Breast epithelium (tissue), 4 donors: Measurements from ENCODE around the gene TUBA4A. TPM values are rescaled to one million over a fixed set of nuclear protein-coding genes. Genes with fewer than 3 reads are reported as not detected.

Experiments used
- DNase-seq, 2 donors: peaks; one replicate each; pipeline ENCODE4 v3.0.0-alpha.2; 2019; ENCODE audit warnings: low spot score in 2 of 2
- H3K27ac ChIP-seq, 2 donors: fragments of 200-600 bp; sonication (generic) in 1 of 2; one replicate each; pipeline ENCODE4 v1.5.1; 2016 to 2019; ENCODE audit warnings: mild to moderate bottlenecking in 1 of 2
- H3K27me3 ChIP-seq, 2 donors: fragments of 200-600 bp; sonication (generic) in 1 of 2; one replicate each; pipeline versions ENCODE4 v1.5.1 to v1.6.0; 2017 to 2019; ENCODE audit warnings: control low read depth in 1 of 2, mild to moderate bottlenecking in 1 of 2
- H3K36me3 ChIP-seq: fragments of 200-600 bp; one replicate; pipeline ENCODE4 v1.5.1; 2019
- H3K4me1 ChIP-seq, 2 donors: fragments of 200-600 bp; sonication (generic); one replicate each; pipeline ENCODE4 v1.5.1; 2016 to 2019; ENCODE audit warnings: control low read depth in 1 of 2
- H3K4me3 ChIP-seq, 3 donors: fragments of 200-600 bp; sonication (generic); 1 replicate in 2 of 3; 2 replicates in 1 of 3; pipeline ENCODE4 v1.5.1; 2016 to 2019; ENCODE audit warnings: mild to moderate bottlenecking in 3 of 3, moderate library complexity in 2 of 3
- H3K9me3 ChIP-seq, 2 donors: fragments of 200-600 bp; sonication (generic) in 1 of 2; one replicate each; pipeline ENCODE4 v1.5.1; 2016 to 2019; ENCODE audit warnings: control low read depth in 1 of 2
- POLR2A ChIP-seq: fragments of 450-650 bp; IDR thresholded peaks from one replicate; pipeline ENCODE4 v1.6.1; 2016; ENCODE audit warnings: antibody characterized with exemption, mild to moderate bottlenecking, moderate library complexity
- POLR2AphosphoS5 ChIP-seq, 3 donors: sonication (generic); formaldehyde crosslinking; IDR thresholded peaks; one replicate each; pipeline ENCODE4 v1.6.1; 2017; ENCODE audit warnings: antibody characterized with exemption in 3 of 3
- intact Hi-C: fragments of 100-400 bp; cut with DNase I; formaldehyde crosslinking; loops from one replicate; pipeline ENCODE4 v1.15.1; 2023; ENCODE audit warnings: low total_unique reads
- total RNA-seq, 3 donors: library from RNA; depleted of rRNA; stranded (reverse); fragments of >200 nt; gene quantifications; one replicate each; pipeline ENCODE4 v1.1.0, GENCODE V29; 2016
- TF ChIP-seq, protein P1 (sequence below), 3 donors: fragments of 450-650 bp; IDR thresholded peaks; one replicate each; pipeline ENCODE4 v1.5.1; 2016 to 2017; ENCODE audit warnings: antibody characterized with exemption in 3 of 3, mild to moderate bottlenecking in 3 of 3, moderate library complexity in 3 of 3

The TUBA4A gene
- total RNA-seq, 3 donors from 2014 or later = 5.4 to 73.3 (median 48.8) TPM

DNA sequence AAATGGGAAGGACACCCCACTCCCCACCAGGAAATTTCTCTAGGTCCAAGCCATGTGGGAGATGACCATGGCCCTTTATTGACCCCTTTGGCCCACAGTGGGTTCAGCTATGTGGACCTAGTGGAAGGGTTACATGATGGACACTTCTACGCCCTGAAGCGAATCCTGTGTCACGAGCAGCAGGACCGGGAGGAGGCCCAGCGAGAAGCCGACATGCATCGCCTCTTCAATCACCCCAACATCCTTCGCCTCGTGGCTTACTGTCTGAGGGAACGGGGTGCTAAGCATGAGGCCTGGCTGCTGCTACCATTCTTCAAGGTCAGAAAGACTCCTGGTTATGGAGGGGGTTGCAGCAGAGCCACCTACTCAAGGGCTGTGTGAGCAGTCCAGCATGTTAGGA, 7.2 kb downstream of the TUBA4A start:
- intact Hi-C loops = no loop called here

GRCh38 chr2:219245899-219246230, 7.9 kb downstream of the TUBA4A start:
- intact Hi-C loops = no loop called here
- no peak for DNase-seq
- H3K27ac ChIP-seq = peak overlapping the region; percentile 98
- no peaks in the 10 kb centered on the region for H3K27me3 ChIP-seq
- peaks cover 12 to 24% of the 10 kb centered on the region in 2 donors for H3K4me1 ChIP-seq
- H3K36me3 ChIP-seq = no peaks in the 10 kb centered on the region
- H3K4me3 ChIP-seq = peak overlapping the region; percentile 73 to 93 (median 82)
- H3K9me3 ChIP-seq = no peaks in the 10 kb centered on the region
- no peak for TF ChIP-seq POLR2A
- TF ChIP-seq, protein P1, sequence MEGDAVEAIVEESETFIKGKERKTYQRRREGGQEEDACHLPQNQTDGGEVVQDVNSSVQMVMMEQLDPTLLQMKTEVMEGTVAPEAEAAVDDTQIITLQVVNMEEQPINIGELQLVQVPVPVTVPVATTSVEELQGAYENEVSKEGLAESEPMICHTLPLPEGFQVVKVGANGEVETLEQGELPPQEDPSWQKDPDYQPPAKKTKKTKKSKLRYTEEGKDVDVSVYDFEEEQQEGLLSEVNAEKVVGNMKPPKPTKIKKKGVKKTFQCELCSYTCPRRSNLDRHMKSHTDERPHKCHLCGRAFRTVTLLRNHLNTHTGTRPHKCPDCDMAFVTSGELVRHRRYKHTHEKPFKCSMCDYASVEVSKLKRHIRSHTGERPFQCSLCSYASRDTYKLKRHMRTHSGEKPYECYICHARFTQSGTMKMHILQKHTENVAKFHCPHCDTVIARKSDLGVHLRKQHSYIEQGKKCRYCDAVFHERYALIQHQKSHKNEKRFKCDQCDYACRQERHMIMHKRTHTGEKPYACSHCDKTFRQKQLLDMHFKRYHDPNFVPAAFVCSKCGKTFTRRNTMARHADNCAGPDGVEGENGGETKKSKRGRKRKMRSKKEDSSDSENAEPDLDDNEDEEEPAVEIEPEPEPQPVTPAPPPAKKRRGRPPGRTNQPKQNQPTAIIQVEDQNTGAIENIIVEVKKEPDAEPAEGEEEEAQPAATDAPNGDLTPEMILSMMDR (IDR thresholded peaks at IDR 0.05) = no peak
- TF ChIP-seq POLR2AphosphoS5 (IDR thresholded peaks at IDR 0.05) = no peak

More for the DNA sequence above, 7.2 kb downstream of the TUBA4A start:
- TF ChIP-seq POLR2A (no peak), POLR2AphosphoS5 (IDR thresholded peaks at IDR 0.05) (no peak)
- TF ChIP-seq, protein P1 (IDR thresholded peaks at IDR 0.05) = no peak
- no peaks in the 10 kb centered on the region for H3K36me3 ChIP-seq
- H3K27ac ChIP-seq = peak overlapping the region; percentile 98
- H3K9me3 ChIP-seq = no peaks in the 10 kb centered on the region
- peaks cover 12 to 24% of the 10 kb centered on the region in 2 donors for H3K4me1 ChIP-seq
- H3K4me3 ChIP-seq = no peak overlapping the region
- H3K27me3 ChIP-seq = no peaks in the 10 kb centered on the region
- no peak for DNase-seq

DNA sequence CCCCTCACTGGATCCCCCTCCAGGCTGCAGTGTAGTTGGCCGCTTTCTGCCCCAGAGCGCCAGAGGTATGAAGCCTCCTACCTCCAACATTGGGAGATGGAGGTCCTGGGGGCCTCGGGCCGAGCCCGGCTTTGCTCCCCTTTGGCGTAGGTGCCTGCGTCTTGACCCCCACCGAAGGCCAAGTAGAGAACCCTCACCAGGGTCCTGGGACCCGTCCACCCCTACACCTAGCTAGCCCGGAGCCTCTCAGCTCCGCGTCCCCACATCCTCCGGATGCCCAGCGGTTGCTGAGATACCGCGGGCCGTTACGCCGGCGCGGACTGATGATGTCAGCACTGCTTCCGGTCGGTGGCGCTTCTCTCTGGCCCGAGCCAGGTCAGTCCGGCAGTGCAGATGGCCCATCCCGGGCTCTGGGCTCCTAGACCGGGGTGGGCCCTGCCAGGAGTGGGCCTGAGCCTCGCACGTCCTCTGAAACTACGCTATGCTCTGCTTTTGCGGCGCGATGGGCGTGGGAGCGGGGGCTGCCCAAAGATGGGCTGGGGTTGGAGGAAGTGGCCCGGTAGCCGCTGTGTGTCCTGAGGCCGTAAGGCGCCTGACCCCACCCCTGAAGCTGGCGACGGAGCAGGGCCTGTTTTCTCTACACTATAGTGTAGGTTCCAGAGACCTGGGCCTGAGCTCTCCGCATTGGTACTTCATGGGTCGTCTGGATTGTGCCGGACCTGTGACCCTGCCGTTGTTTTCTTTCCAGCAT, 8.4 kb downstream of the TUBA4A start, which contains the start of the genes GLB1L and STK16:
Gene GLB1L, minus strand, starts transcription at position 297 of the 751 bp plus-strand sequence. CDS start 1,871 bp downstream, outside the sequence.
Gene STK16, plus strand, starts transcription at position 332 of the 751 bp plus-strand sequence. CDS start 521 bp downstream, outside the sequence.
- H3K36me3 ChIP-seq = no peaks in the 10 kb centered on the region
- H3K4me3 ChIP-seq = peak within 1 kb of the TSS; percentile 73 to 93 (median 82)
- H3K4me1 ChIP-seq = peaks cover 12 to 21% of the 10 kb centered on the region in 2 donors
- no peaks in the 10 kb centered on the region for H3K9me3 ChIP-seq
- H3K27me3 ChIP-seq = no peaks in the 10 kb centered on the region
- intact Hi-C loops = no loop called here
- peak; percentile 90 to 94 for DNase-seq
- no peak for TF ChIP-seq POLR2A
- TF ChIP-seq POLR2AphosphoS5 (IDR thresholded peaks at IDR 0.05) = peak; percentile 95 to 97 (median 96)
- TF ChIP-seq, protein P1 (IDR thresholded peaks at IDR 0.05) = no peak
- H3K27ac ChIP-seq = peak within 1 kb of the TSS; percentile 98

DNA sequence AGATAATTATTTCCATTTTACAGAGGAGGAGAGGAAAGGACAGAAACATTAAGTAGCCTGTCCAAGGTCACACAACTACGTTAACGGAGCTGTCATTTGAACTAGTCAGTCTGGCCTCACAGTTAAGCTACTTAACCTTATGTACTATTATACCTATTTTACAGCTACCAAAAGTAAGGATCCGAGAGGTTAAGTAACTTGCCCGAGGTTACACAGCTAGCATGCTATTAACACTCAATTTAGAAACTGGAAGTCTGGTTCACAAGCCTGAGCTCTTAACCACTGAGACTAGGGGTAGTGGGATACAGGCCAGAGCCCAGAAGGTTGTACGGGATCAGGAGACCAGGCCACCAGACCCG, 8.9 kb downstream of the TUBA4A start:
- intact Hi-C loops = no loop called here
- Histone ChIP-seq H3K9me3 (no peaks in the 10 kb centered on the region), H3K36me3 (no peaks in the 10 kb centered on the region), H3K4me1 (peaks cover 12 to 16% of the 10 kb centered on the region in 2 donors), H3K27me3 (no peaks in the 10 kb centered on the region), H3K27ac (peak overlapping the region; percentile 98), H3K4me3 (peak overlapping the region; percentile 73 to 93 (median 82))
- TF ChIP-seq POLR2A (no peak), POLR2AphosphoS5 (IDR thresholded peaks at IDR 0.05) (no peak)
- TF ChIP-seq, protein P1 (IDR thresholded peaks at IDR 0.05) = no peak
- no peak for DNase-seq

DNA sequence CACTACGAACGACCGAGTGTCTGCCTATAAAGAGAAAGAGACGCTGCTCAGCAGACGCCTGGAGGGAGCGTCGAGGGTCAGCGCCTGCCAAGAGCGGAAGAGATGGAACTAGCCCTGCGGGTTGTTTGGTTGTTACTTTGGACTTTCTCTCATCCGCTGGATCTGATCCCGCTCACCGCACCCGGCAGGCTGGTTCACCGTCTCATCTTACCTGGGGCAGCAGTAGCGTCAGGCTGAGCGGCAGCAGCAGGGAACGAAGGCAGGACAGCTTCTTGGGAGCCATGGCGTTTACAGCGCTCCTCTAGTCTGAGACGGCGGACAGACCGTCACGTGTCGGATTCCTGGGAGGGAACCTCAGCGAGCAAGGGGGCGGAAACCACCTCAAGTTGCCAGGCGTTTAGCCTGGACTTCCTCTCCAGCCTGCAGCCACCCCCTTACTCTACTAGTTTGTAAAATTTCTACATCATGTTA, 10.4 kb downstream of the TUBA4A start:
- peak overlapping the region; percentile 31 to 67 (median 43) for H3K4me3 ChIP-seq
- TF ChIP-seq POLR2AphosphoS5 (IDR thresholded peaks at IDR 0.05) = peak in 1 of 3 donors; percentile 46
- TF ChIP-seq, protein P1 (IDR thresholded peaks at IDR 0.05) = no peak
- H3K36me3 ChIP-seq = no peaks in the 10 kb centered on the region
- DNase-seq = peak in 1 of 2 donors; percentile 69
- no peaks in the 10 kb centered on the region for H3K27me3 ChIP-seq
- H3K9me3 ChIP-seq = no peaks in the 10 kb centered on the region
- intact Hi-C loops = no loop called here
- H3K27ac ChIP-seq = peak overlapping the region; percentile 70 to 89
- peaks cover 7 to 9% of the 10 kb centered on the region in 2 donors for H3K4me1 ChIP-seq
